ENCODE measurements around the gene MMP23B.
A peak's percentile ranks its signal among the peaks of the same experiment; 100 is the strongest.

Gene MMP23B

DNA sequence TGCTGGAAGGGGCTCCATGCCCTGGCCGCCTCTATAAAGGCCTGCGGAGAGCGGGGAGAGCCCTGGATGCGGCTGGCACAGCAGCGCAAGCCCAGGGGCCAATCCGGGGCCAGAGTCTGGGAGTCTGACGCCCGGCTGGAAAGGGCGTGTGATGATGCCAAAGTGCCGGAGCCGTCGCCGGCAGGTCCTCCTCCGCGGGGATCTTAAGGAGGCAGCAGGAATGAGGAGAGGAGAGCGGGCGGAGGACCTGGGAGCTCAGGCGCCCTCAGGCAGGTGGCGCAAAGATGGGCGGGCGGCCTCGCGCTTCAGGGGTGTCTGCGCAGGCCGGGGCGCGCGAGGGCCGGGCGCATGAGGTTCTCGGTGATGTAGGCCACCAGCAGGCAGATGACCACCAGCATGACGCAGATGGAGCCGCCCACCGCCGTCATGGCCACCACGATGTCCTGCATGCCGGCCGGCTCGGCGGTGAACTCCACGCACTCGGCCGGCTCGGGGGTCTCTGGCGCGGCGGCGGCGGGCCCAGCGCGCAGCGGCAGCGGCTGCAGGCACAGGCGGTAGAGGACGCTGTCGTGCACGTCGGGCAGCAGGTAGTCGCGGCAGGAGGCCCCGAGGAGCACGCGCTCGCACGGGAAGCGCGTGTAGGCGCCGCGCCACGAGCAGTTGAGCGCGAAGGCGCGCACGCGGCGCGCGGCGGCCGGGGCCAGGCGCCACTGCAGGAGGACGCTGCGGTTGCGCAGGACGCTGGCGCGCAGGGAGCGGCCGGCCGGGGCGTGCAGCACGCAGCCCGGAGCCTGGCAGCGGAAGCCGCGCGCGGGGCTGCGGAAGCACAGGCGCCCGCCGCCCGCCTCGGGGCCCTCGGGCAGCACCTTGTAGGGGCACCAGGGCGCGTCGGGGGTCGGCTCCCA, 32.7 kb upstream of the MMP23B start:
- Mint-ChIP-seq H3K27me3 (ENCODE audit: low read depth) (peaks cover 5% of the 10 kb centered on the region), H3K27ac (no peak overlapping the region), H3K36me3 (ENCODE audit: low read depth) (no peaks in the 10 kb centered on the region), H3K4me3 (peak overlapping the region; percentile 77), H3K9me3 (no peaks in the 10 kb centered on the region), H3K4me1 (ENCODE audit: low read depth) (peaks cover 3% of the 10 kb centered on the region)
- peak; percentile 43 for DNase-seq (ENCODE audit: low spot score)

DNA sequence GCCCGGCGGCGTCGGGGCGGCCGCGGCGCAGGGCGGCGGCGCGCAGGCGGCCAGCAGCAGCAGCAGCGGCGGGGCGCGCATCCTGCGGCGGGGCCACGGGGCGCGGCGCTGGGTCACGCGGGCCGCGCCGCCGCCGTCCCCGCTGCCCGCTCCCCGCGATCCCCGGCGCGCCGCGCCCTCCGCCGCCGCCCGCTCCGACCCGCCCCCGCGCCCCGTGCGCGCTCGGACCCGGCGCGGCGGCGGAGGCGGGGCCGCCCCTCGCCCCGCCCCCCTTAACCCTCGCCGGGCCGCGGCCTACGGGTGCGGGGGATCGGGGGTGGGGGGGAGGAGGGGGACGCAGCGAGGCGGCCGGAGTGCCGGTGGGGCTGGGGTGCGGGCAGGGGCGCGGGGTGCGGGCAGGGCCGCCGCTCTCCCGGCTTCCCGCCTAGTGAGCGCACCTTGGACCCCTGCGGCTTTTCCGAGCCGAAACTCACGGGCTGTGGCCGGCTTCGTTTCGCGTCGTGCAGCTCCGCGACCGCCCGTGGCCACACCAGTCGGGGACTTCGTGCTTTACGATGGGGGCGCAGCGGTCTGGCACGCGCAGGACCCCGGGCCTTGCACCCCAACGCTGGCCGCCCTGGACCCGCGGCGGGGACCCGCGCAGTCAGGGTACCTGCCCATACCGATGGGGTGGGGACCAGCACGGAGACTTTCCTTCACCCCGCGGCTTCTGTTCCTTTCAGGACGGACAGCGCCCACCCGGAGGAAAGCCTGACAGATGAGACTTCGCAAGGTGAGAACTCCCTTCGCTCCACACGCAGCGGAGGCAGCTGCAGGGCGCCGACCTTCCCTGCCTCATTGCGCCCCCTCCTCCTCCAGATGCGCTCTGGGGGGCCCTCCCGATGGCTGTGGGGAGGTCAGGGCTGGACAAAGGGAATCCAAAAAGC, 31.8 kb upstream of the MMP23B start, which contains the start of gene FNDC10:
Gene FNDC10 (minus strand): TSS at position 201 of the 926 bp plus-strand sequence. CDS start 120 bp downstream, at position 81.
- peak within 1 kb of the TSS; percentile 77 for H3K4me3 Mint-ChIP-seq
- DNase-seq (ENCODE audit: low spot score), result no peak
- no peaks in the 10 kb centered on the region for H3K9me3 Mint-ChIP-seq
- H3K36me3 Mint-ChIP-seq (ENCODE audit: low read depth), result no peaks in the 10 kb centered on the region
- no peak within 1 kb of the TSS for H3K27ac Mint-ChIP-seq
- H3K27me3 Mint-ChIP-seq (ENCODE audit: low read depth), result peaks cover 5% of the 10 kb centered on the region
- H3K4me1 Mint-ChIP-seq (ENCODE audit: low read depth), result peaks cover 3% of the 10 kb centered on the region

DNA sequence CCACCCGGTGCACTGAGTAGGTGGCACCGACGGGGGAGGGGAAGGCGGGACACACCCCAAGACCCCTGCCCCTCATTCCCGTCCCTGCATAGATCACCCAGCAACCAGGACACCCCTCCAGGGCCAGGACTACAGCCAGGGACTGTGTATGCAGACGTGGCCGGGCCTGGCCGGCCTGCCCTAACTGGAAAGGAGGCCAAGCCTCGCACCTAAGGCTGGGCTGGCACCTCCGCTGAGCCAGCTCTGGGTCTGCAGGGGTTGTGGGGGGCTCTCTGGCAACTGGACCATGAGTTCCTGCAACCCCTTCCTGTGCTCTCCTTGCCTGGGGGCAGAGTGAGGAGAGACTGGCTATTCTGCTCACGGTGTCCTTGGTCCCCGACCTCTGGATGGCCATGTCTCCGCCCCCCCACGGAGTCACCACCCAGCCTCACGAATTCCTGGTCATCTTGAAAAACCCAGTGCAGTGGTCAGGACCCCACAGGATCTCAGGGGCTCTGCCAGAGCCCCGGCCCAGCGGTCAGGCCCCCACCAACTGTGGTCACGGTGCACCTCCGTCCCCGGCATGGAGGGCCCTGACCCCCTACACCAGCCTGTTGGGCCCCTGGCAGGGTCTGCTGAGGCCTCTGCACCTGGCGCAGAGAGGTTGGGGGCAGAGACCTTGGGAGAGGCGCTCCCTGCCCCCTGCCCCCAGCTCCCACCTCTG, 31.0 kb upstream of the MMP23B start:
- peaks cover 3% of the 10 kb centered on the region for H3K4me1 Mint-ChIP-seq (ENCODE audit: low read depth)
- H3K36me3 Mint-ChIP-seq (ENCODE audit: low read depth), result no peaks in the 10 kb centered on the region
- peak overlapping the region; percentile 15 for H3K27ac Mint-ChIP-seq
- H3K9me3 Mint-ChIP-seq, result no peaks in the 10 kb centered on the region
- no peak for DNase-seq (ENCODE audit: low spot score)
- peak overlapping the region; percentile 65 for H3K4me3 Mint-ChIP-seq
- peaks cover 5% of the 10 kb centered on the region for H3K27me3 Mint-ChIP-seq (ENCODE audit: low read depth)

DNA sequence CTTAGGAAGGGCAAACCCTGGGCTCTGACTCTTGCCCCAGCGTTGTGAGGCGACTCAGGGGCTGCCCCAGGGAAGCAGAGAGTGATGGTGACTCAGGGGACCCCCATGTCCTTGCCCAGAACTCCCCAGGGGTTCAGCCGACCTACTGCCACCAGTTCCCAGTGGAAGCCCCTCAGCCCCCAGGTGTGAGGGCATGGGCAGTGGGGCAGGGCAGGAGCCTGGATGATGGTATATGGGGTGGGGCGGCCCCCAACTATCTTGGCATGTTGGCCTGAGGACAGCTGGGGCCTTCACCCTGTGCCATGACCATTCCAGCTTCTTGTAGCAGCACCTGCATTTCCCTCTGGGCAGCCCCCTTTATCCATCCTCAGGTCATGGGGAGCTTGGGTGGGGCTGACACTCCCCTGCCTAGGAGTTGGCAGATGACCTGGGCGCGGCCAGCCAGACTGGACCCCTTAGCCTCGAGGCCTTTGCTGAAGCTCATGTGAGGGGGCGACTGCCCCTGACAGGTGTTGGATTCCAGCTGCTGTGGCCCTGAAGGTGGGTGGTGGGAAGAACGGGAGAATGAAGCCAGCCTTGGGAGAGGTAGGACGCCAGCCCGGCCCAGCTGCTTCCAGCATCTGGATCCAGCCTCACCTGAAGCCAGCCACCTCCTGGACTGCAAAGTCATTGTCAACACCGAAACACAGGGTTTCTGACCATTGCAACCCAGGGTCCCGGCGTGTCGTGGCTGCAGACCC, 30.2 kb upstream of the MMP23B start:
- Mint-ChIP-seq H3K4me3 (no peak overlapping the region), H3K9me3 (no peaks in the 10 kb centered on the region), H3K36me3 (ENCODE audit: low read depth) (no peaks in the 10 kb centered on the region), H3K27ac (no peak overlapping the region), H3K4me1 (ENCODE audit: low read depth) (peaks cover 3% of the 10 kb centered on the region), H3K27me3 (ENCODE audit: low read depth) (peaks cover 5% of the 10 kb centered on the region)
- no peak for DNase-seq (ENCODE audit: low spot score)

DNA sequence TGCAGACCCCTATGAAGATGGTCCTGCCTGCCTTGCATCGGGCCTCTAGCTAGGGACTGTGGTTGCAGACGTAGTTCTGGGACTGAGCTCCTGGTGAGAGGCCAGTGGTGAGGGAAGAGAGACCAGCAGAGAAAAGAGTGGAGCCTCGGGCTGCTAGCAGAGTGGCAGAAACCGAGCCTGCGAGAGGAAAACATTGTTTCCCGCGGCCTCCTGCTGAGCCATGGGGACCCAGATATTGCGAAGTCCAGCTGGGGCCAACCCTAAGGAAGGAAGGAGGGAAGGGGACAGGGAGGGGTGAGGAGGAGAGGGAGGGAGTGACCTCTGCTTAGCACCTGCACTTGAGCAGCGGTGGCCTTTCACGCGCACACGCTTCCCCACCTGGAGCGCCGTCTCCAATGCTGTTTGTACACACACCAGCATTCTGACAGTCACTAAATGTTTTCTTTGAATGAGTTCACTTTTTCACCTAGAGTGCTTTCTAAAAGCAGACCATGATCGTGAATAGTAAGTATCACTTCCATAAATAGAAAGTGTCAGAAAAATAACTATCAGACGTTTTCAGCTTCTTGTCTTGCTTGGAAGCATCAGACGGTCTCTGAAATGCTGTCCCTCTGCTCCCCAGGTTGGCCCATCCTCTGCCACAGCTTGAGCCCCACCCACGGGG, 29.5 kb upstream of the MMP23B start:
- no peaks in the 10 kb centered on the region for H3K36me3 Mint-ChIP-seq (ENCODE audit: low read depth)
- H3K27ac Mint-ChIP-seq, result no peak overlapping the region
- no peak overlapping the region for H3K4me3 Mint-ChIP-seq
- H3K27me3 Mint-ChIP-seq (ENCODE audit: low read depth), result peaks cover 5% of the 10 kb centered on the region
- H3K9me3 Mint-ChIP-seq, result no peaks in the 10 kb centered on the region
- H3K4me1 Mint-ChIP-seq (ENCODE audit: low read depth), result peaks cover 9% of the 10 kb centered on the region
- no peak for DNase-seq (ENCODE audit: low spot score)

DNA sequence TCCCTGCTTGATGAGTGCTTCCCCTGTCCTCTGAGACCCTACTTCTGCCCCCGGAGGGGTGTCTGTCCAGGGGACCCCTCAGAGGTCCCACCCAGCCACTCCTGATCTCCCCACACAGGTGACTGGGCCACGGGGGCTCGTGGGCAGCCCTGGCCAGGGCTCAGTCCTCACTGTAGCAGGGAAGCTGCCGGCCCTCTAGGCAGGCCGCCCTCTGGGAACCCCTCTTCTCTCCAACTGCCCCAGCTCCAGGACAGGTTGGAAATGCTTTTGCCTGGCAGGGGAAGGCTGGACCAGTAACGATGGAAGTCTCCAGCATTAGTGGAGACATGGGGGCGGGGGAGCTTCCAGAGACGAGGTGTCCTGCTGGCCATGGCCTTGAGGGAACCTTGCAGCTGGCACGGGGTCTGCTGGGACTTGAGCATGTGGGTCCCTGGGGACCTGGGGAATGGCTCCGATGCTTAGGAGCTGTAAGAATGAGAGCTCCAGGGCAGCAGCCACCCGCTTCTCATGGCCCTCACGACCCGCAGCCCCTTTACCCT, 28.9 kb upstream of the MMP23B start:
- Mint-ChIP-seq H3K27ac (peak overlapping the region; percentile 31), H3K4me1 (ENCODE audit: low read depth) (peaks cover 12% of the 10 kb centered on the region), H3K9me3 (no peaks in the 10 kb centered on the region), H3K4me3 (no peak overlapping the region), H3K36me3 (ENCODE audit: low read depth) (no peaks in the 10 kb centered on the region), H3K27me3 (ENCODE audit: low read depth) (peaks cover 5% of the 10 kb centered on the region)
- no peak for DNase-seq (ENCODE audit: low spot score)

DNA sequence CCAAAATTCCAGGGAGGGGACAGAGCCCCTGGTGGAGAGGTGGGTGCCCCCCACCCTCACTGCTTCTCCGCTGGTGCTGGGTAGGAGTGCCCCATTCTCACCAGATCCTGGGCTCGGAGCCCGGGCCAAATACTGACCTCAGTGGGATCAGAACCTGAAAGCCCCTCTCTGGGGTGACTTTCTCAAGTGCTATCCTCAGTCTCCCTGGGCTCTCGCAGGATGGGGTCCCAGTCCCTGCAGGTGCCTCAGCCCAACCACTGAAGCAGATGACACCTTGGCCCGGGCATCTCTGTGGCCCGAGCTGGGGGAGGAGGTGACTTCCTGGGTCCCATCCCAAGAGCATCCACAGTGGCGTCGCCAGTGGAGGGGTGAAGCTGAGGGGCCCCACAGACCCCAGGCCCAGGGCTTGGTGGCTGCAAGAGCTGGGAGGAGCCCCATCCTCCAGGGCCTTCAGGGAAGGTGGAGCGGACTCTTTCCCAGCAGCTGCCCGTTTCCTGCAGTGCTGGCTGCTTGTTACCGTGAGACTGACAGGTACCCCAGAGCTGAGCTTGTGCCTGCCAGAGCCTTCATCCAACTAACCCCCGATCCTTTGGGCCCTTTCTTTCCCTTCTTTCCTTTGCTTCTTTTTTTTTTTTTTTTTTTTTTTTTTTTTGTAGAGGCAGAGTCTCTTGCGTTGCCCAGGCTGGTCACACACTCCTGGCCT, 28.2 kb upstream of the MMP23B start:
- H3K27ac Mint-ChIP-seq, result no peak overlapping the region
- no peaks in the 10 kb centered on the region for H3K36me3 Mint-ChIP-seq (ENCODE audit: low read depth)
- DNase-seq (ENCODE audit: low spot score), result no peak
- no peak overlapping the region for H3K4me3 Mint-ChIP-seq
- H3K4me1 Mint-ChIP-seq (ENCODE audit: low read depth), result peaks cover 11% of the 10 kb centered on the region
- H3K9me3 Mint-ChIP-seq, result no peaks in the 10 kb centered on the region
- peaks cover 2% of the 10 kb centered on the region for H3K27me3 Mint-ChIP-seq (ENCODE audit: low read depth)

DNA sequence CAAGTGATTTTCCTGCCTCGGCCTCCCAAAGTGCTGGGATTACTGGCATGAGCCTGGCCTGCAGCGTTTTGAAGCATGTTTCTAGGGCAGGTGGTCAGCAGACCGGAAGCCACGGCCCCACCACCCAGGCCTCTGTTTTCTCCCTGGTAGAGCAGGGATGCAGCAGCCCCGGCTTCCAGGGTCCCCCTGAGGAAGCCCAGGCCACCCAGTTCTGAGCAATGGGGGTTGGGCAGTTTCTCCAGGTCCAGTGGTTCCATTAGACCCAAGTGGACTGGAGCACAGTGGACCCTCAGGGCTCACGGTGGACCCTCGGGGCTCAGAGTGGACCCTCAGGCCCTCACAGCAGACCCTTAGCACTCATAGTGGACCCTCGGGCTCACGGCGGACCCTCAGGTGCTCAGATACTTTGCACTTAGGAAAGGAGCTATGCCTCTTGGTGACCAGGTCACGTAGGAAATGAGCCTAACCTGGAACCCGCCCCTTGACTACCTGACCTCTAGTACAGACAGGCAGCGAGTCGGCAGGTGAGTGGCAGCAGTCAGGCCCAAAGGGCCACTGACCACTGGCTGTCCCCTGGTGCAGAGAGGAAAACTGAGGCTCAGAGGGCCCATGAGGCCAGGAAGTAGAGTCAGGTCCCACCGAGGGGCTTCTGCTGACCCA, 27.5 kb upstream of the MMP23B start:
- Mint-ChIP-seq H3K4me3 (no peak overlapping the region), H3K36me3 (ENCODE audit: low read depth) (no peaks in the 10 kb centered on the region), H3K9me3 (no peaks in the 10 kb centered on the region), H3K4me1 (ENCODE audit: low read depth) (peaks cover 9% of the 10 kb centered on the region), H3K27ac (peak overlapping the region; percentile 65), H3K27me3 (ENCODE audit: low read depth) (no peaks in the 10 kb centered on the region)
- no peak for DNase-seq (ENCODE audit: low spot score)

DNA sequence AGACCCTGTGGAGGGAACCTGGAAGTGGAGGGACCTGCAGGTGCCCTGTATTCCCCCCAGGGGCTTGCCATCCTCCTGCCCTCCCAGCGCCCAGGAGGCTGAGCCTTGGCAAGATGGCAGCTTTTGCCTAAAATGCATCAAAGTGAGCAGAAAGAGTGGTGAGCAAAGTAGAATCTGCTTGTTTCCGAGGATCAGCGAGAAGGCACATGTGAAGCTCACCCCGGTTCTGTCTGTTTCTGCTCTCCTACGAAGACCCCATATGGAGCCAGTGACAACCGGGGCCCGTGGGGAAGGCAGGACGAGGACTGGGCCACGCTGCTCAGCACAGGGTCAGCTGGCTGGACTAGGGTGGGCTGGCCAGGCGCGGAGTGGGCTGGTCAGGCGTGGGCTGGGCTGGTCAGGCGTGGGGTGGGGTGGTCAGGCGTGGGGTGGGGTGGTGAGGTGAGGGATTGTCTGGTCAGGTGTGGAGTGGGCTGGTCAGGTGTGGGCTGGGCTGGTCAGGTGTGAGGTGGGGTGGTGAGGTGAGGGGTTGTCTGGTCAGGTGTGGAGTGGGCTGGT, 26.9 kb upstream of the MMP23B start:
- Mint-ChIP-seq H3K4me3 (no peak overlapping the region), H3K4me1 (ENCODE audit: low read depth) (peaks cover 9% of the 10 kb centered on the region), H3K36me3 (ENCODE audit: low read depth) (no peaks in the 10 kb centered on the region), H3K9me3 (no peaks in the 10 kb centered on the region), H3K27me3 (ENCODE audit: low read depth) (no peaks in the 10 kb centered on the region), H3K27ac (peak overlapping the region; percentile 65)
- DNase-seq (ENCODE audit: low spot score), result no peak

DNA sequence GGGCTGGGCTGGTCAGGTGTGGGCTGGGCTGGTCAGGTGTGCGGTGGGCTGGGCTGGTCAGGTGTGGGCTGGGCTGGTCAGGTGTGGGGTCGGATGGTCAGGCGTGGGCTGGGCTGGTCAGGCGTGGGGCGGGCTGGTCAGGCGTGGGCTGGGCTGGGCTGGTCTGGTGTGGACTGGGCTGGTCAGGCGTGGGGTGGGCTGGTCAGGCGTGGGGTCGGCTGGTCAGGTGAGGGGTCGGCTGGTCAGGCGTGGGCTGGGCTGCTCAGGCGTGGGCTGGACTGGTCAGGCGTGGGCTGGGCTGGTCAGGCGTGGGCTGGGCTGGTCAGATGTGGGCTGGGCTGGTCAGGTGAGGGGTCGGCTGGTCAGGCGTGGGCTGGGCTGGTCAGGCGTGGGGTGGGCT, 26.2 kb upstream of the MMP23B start:
- Mint-ChIP-seq H3K27ac (no peak overlapping the region), H3K36me3 (ENCODE audit: low read depth) (no peaks in the 10 kb centered on the region), H3K4me1 (ENCODE audit: low read depth) (peaks cover 9% of the 10 kb centered on the region), H3K9me3 (no peaks in the 10 kb centered on the region), H3K4me3 (no peak overlapping the region), H3K27me3 (ENCODE audit: low read depth) (no peaks in the 10 kb centered on the region)
- no peak for DNase-seq (ENCODE audit: low spot score)

DNA sequence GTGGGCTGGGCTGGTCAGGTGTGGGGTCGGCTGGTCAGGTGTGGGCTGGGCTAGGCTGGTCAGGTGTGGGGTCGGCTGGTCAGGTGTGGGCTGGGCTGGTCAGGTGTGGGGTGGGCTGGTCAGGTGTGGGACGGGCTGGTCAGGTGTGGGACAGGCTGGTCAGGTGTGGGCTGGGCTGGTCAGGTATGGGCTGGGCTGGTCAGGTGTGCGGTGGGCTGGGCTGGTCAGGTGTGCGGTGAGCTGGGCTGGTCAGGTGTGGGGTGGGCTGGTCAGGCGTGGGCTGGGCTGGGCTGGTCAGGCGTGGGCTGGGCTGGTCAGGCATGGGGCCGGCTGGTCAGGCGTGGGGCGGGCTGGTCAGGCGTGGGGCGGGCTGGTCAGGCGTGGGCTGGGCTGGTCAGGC, 25.7 kb upstream of the MMP23B start:
- Mint-ChIP-seq H3K36me3 (ENCODE audit: low read depth) (no peaks in the 10 kb centered on the region), H3K9me3 (no peaks in the 10 kb centered on the region), H3K27ac (no peak overlapping the region), H3K4me1 (ENCODE audit: low read depth) (peaks cover 9% of the 10 kb centered on the region), H3K4me3 (no peak overlapping the region), H3K27me3 (ENCODE audit: low read depth) (no peaks in the 10 kb centered on the region)
- DNase-seq (ENCODE audit: low spot score), result no peak

All from T-helper 2 cell treated with Interferon-gamma antibody and Interleukin-4, amounts not matched to agents 5 μg/mL and 100 μg/mL, for 36 hours (primary cell).